ENCODE measurements around the gene ACYP2. TPM values are rescaled to one million over a fixed set of nuclear protein-coding genes. Genes with fewer than 3 reads are reported as not detected.
A peak's percentile ranks its signal among the peaks of the same experiment; 100 is the strongest.
"Not testable (repeated sequence)": the region's sequence is repeated elsewhere in the genome, so short reads cannot be mapped to it uniquely, and the experiment has no call there.

ACYP2 gene
- total RNA-seq, 1 donor, result 10.7 TPM

GRCh38 chr2:54109848-54110247 is 5.6 kb upstream of the ACYP2 start:
- peaks cover 4% of the 10 kb centered on the region for H3K4me1 ChIP-seq (ENCODE audit: insufficient read depth, low read length)
- no peaks in the 10 kb centered on the region for H3K27me3 ChIP-seq (ENCODE audit: insufficient read depth, low read length)
- no peaks in the 10 kb centered on the region for H3K9me3 ChIP-seq (ENCODE audit: low read depth, low read length)
- no peak overlapping the region for H3K4me3 ChIP-seq (ENCODE audit: low read length)

GRCh38 chr2:54114479-54114878 is 936 bp upstream of the ACYP2 start:
- not testable (repeated sequence) for H3K27me3 ChIP-seq (ENCODE audit: insufficient read depth, low read length); H3K4me1 ChIP-seq (ENCODE audit: insufficient read depth, low read length); H3K9me3 ChIP-seq (ENCODE audit: low read depth, low read length); H3K4me3 ChIP-seq (ENCODE audit: low read length)

- no peaks in the 10 kb centered on the region for H3K9me3 ChIP-seq (ENCODE audit: low read depth, low read length)
- peaks cover 6% of the 10 kb centered on the region for H3K4me1 ChIP-seq (ENCODE audit: insufficient read depth, low read length)
- no peaks in the 10 kb centered on the region for H3K27me3 ChIP-seq (ENCODE audit: insufficient read depth, low read length)
- H3K4me3 ChIP-seq (ENCODE audit: low read length), result peak overlapping the region; percentile 82
Observed at GRCh38 chr2:54114936-54115283, 505 bp upstream of the ACYP2 start.

- H3K4me1 ChIP-seq (ENCODE audit: insufficient read depth, low read length); H3K27me3 ChIP-seq (ENCODE audit: insufficient read depth, low read length); H3K9me3 ChIP-seq (ENCODE audit: low read depth, low read length); H3K4me3 ChIP-seq (ENCODE audit: low read length): not testable (repeated sequence)
Observed at GRCh38 chr2:54116598-54116997, 1.2 kb downstream of the ACYP2 start.

DNA sequence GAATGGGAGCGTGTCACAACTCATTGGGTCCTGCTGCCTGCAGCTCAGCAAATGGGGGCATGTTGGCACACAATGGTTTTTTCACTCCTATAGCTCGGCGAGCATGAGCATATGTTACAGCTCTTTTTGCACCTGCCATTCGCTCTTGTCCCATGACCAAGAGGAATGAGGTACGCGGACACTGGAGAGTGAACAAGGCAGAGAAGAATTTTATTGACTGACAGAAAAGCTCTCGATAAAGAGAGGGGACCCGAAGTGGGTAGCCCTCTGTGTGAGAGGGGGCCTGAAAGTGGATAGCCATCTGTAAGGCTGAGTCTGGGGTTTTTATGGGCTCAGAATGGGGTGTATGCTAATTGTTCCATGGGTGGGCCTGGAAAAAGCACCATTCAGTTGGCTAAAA is 5.5 kb downstream of the ACYP2 start:
- Histone ChIP-seq H3K4me1 (ENCODE audit: insufficient read depth, low read length) (no peaks in the 10 kb centered on the region), H3K4me3 (ENCODE audit: low read length) (no peak overlapping the region), H3K9me3 (ENCODE audit: low read depth, low read length) (no peaks in the 10 kb centered on the region), H3K27me3 (ENCODE audit: insufficient read depth, low read length) (no peaks in the 10 kb centered on the region)

- H3K4me3 ChIP-seq (ENCODE audit: low read length), result no peak overlapping the region
- H3K9me3 ChIP-seq (ENCODE audit: low read depth, low read length), result no peaks in the 10 kb centered on the region
Observed at GRCh38 chr2:54122171-54122935, 6.9 kb downstream of the ACYP2 start.

DNA sequence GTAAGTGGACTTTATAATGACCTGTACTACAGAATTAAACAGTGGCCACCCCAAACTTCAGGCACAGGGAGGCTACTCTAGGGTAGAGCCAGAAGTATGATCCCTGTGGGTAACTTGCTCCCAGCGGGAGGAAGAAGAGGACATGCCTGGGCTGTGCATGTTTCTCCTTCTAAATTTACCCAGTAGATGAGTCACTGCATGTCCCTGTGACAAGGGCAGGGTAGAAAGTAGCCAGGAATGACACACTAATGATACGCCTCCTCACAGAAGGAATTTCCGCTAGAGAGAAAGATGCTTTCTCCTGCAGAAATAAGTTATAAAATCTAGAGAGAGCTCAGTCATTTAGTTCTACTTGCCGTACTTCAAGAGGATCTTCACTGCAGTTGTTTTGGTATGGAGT is 7.5 kb downstream of the ACYP2 start:
- H3K9me3 ChIP-seq (ENCODE audit: low read depth, low read length), result no peaks in the 10 kb centered on the region
- no peaks in the 10 kb centered on the region for H3K27me3 ChIP-seq (ENCODE audit: insufficient read depth, low read length)
- no peak overlapping the region for H3K4me3 ChIP-seq (ENCODE audit: low read length)
- no peaks in the 10 kb centered on the region for H3K4me1 ChIP-seq (ENCODE audit: insufficient read depth, low read length)

More at GRCh38 chr2:54122171-54122935, 6.9 kb downstream of the ACYP2 start:
- H3K27me3 ChIP-seq (ENCODE audit: insufficient read depth, low read length), result no peaks in the 10 kb centered on the region
- H3K4me1 ChIP-seq (ENCODE audit: insufficient read depth, low read length), result no peaks in the 10 kb centered on the region

- not testable (repeated sequence) for H3K4me1 ChIP-seq (ENCODE audit: insufficient read depth, low read length); H3K27me3 ChIP-seq (ENCODE audit: insufficient read depth, low read length); H3K4me3 ChIP-seq (ENCODE audit: low read length); H3K9me3 ChIP-seq (ENCODE audit: low read depth, low read length)
Observed at GRCh38 chr2:54127174-54127573, 11.8 kb downstream of the ACYP2 start.

GRCh38 chr2:54133056-54133455 is 17.6 kb downstream of the ACYP2 start:
- Histone ChIP-seq H3K27me3 (ENCODE audit: insufficient read depth, low read length) (no peaks in the 10 kb centered on the region), H3K4me3 (ENCODE audit: low read length) (no peak overlapping the region), H3K4me1 (ENCODE audit: insufficient read depth, low read length) (no peaks in the 10 kb centered on the region), H3K9me3 (ENCODE audit: low read depth, low read length) (no peaks in the 10 kb centered on the region)

- Histone ChIP-seq H3K4me1 (ENCODE audit: insufficient read depth, low read length) (no peaks in the 10 kb centered on the region), H3K27me3 (ENCODE audit: insufficient read depth, low read length) (no peaks in the 10 kb centered on the region), H3K9me3 (ENCODE audit: low read depth, low read length) (no peaks in the 10 kb centered on the region), H3K4me3 (ENCODE audit: low read length) (no peak overlapping the region)
Observed at GRCh38 chr2:54139210-54139609, 23.8 kb downstream of the ACYP2 start.

GRCh38 chr2:54143780-54144179 is 28.4 kb downstream of the ACYP2 start:
- no peaks in the 10 kb centered on the region for H3K27me3 ChIP-seq (ENCODE audit: insufficient read depth, low read length)
- no peaks in the 10 kb centered on the region for H3K9me3 ChIP-seq (ENCODE audit: low read depth, low read length)
- no peak overlapping the region for H3K4me3 ChIP-seq (ENCODE audit: low read length)
- no peaks in the 10 kb centered on the region for H3K4me1 ChIP-seq (ENCODE audit: insufficient read depth, low read length)

- H3K27me3 ChIP-seq (ENCODE audit: insufficient read depth, low read length), result no peaks in the 10 kb centered on the region
- H3K9me3 ChIP-seq (ENCODE audit: low read depth, low read length), result no peaks in the 10 kb centered on the region
- H3K4me1 ChIP-seq (ENCODE audit: insufficient read depth, low read length), result no peaks in the 10 kb centered on the region
- H3K4me3 ChIP-seq (ENCODE audit: low read length), result no peak overlapping the region
Observed at GRCh38 chr2:54148391-54148790, 33.0 kb downstream of the ACYP2 start.

GRCh38 chr2:54149638-54150441 is 34.4 kb downstream of the ACYP2 start:
- Histone ChIP-seq H3K4me3 (ENCODE audit: low read length) (no peak overlapping the region), H3K4me1 (ENCODE audit: insufficient read depth, low read length) (no peaks in the 10 kb centered on the region), H3K9me3 (ENCODE audit: low read depth, low read length) (peaks cover 6% of the 10 kb centered on the region), H3K27me3 (ENCODE audit: insufficient read depth, low read length) (no peaks in the 10 kb centered on the region)

DNA sequence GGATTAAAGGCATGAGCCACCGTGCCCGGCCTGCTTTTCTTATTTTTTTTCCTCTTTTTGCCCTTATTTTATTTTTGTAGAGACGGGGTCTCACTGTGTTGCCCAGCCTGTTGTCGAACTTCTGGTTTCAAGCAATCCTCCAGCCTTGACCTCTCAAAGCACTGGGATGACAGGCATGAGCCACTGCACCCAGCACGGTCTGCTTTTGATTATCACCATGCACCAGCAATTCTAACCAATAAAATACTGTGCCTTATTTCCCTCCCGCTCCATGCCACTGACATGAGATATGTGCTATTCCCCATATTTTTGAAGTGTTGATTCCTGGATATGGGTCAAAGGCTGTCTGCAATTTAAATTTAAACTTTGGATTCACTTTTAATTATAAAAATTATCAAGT is 42.9 kb downstream of the ACYP2 start:
- Histone ChIP-seq H3K4me3 (ENCODE audit: low read length) (no peak overlapping the region), H3K27me3 (ENCODE audit: insufficient read depth, low read length) (no peaks in the 10 kb centered on the region), H3K4me1 (ENCODE audit: insufficient read depth, low read length) (no peaks in the 10 kb centered on the region), H3K9me3 (ENCODE audit: low read depth, low read length) (peaks cover 6% of the 10 kb centered on the region)

DNA sequence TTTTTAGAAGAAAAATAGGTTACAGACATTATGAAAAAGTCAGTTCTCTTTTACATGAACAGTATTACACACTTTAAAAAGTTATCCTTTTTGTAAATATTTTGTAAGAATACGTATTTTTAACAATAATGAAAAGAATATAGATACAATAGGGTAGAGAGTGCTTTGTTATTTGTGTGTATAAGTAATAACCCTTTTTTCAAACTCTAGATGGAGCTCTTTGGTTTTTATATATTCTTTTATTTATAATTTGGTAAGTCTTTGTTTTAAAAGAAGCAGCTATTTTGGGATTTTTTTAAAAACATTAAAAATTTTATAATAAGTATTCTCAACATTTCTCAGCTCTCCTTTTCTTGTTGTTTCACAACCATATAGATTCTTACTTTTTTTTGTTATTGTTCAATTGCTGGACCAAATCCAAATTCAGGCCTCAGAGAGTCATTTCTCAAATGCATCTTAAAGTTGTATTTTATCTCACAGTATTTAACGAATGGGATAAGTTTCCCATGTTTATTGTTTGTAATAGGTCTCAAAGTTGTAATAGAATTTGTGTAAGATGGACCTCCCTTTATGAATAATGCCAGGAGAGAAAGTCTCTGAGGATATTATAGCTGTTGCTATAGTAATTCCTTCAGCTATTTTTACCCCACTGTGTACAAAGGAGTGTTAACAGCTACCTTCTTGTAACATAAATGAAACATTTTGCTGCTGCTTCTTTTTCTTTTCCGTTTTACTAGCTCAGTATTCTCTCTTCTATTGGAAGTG is 46.4 kb downstream of the ACYP2 start:
- Histone ChIP-seq H3K4me3 (ENCODE audit: low read length) (no peak overlapping the region), H3K27me3 (ENCODE audit: insufficient read depth, low read length) (no peaks in the 10 kb centered on the region), H3K4me1 (ENCODE audit: insufficient read depth, low read length) (no peaks in the 10 kb centered on the region), H3K9me3 (ENCODE audit: low read depth, low read length) (no peaks in the 10 kb centered on the region)

Measured in mononuclear cell (primary cell).